ENCODE data around the gene ZNF548. TPM values are rescaled to one million over a fixed set of nuclear protein-coding genes. Genes with fewer than 3 reads are reported as not detected.

The ZNF548 gene
- total RNA-seq, 1 experiment from 2014 or later, result 18.0 TPM

DNA sequence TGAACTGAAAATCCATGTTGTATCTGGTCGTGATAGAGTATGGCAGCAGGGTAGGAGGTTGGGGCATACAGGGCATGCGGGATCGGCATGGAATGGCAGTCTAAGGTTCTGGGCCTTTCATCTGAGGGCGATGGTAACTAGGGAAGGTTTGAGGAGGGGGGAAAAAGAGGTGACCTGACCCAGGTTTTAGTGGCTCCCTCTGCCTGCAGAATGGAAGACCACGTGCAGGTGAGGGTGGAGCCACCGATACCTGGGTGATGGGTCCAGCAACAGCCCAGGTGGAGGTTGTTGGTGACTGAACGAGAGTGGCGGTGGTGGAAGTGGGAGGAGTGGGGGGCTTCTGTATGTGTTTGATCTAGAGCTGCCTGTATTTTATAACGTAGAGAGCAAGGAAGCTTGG lies 49.3 kb downstream of the ZNF548 start:
- intact Hi-C loops (cut with micrococcal nuclease; ENCODE audit: unreplicated experiment), result no loop called here
- Histone ChIP-seq H4K20me1 (ENCODE audit: insufficient read depth) (no peaks in the 10 kb centered on the region), H3K27ac (no peak overlapping the region), H3K9me3 (ENCODE audit: insufficient read depth, low read depth) (peaks cover 12% of the 10 kb centered on the region), H3K27me3 (ENCODE audit: insufficient read depth, low read depth) (no peaks in the 10 kb centered on the region), H3F3A (ENCODE audit: insufficient read depth, low read depth) (peaks cover 3% of the 10 kb centered on the region; the same call in 1 of the 2 replicates), H2AFZ (no peak overlapping the region), H3K4me2 (no peak overlapping the region), H3K4me1 (replicated peaks; ENCODE audit: insufficient read depth) (peaks cover 16% of the 10 kb centered on the region), H3K9me2 (ENCODE audit: insufficient read depth) (no peaks in the 10 kb centered on the region), H3K79me2 (ENCODE audit: low read depth) (peaks cover 62% of the 10 kb centered on the region), H3K36me3 (ENCODE audit: low read depth) (peaks cover 32% of the 10 kb centered on the region), H3K4me3 (no peak overlapping the region)
- POLR2A ChIA-PET (ENCODE audit: unreplicated experiment), result no interaction called here
- TF ChIP-seq, protein P1, sequence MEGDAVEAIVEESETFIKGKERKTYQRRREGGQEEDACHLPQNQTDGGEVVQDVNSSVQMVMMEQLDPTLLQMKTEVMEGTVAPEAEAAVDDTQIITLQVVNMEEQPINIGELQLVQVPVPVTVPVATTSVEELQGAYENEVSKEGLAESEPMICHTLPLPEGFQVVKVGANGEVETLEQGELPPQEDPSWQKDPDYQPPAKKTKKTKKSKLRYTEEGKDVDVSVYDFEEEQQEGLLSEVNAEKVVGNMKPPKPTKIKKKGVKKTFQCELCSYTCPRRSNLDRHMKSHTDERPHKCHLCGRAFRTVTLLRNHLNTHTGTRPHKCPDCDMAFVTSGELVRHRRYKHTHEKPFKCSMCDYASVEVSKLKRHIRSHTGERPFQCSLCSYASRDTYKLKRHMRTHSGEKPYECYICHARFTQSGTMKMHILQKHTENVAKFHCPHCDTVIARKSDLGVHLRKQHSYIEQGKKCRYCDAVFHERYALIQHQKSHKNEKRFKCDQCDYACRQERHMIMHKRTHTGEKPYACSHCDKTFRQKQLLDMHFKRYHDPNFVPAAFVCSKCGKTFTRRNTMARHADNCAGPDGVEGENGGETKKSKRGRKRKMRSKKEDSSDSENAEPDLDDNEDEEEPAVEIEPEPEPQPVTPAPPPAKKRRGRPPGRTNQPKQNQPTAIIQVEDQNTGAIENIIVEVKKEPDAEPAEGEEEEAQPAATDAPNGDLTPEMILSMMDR (conservative IDR thresholded peaks at IDR 0.05), result no peak
- TF ChIP-seq EZH2 (IDR thresholded peaks at IDR 0.05; ENCODE audit: low read depth), result no peak
- no peak for DNase-seq
- CTCF ChIA-PET, result no interaction called here
- BruUV-seq (replicated peaks), result no TSS peak

DNA sequence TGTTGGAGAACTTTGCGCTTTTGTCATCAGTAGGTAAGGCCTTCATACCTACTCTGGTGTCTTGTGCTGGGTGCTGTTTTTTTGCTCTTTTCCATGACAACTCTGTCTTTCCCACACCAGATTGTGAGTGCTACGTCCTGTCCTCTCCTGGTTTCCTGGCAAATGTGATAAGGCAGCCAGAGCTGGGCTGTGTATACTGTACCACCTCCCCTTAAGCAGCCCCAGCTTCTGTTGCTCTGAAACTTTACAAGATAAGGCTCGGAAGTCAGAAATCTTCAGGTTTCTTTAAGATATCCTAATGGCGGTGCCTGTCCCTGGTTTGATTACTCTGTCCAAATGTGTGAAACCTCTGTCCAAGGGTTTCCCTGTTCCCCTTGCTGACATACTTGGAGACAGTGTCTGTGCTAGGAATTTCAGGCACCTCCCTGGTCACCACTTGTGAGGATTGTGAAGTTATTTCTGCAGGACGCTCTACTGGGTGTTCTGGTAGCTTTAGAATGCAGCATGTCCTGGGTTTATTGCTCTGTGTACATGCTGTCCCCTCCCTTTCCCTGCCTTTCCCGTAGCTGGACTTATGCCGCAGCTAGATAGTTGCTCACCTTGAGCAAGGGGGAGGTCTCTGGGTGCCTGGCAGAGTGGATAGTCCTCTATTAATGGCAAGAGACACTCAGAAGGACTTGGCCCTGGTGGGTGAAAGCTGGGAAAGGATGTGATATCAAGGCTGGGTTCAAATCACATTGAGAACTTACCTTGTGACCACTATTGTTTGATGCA lies 52.5 kb downstream of the ZNF548 start:
- Histone ChIP-seq H3K9me2 (ENCODE audit: insufficient read depth) (no peaks in the 10 kb centered on the region), H3K79me2 (ENCODE audit: low read depth) (peaks cover 45% of the 10 kb centered on the region), H2AFZ (no peak overlapping the region), H3K27me3 (ENCODE audit: insufficient read depth, low read depth) (no peaks in the 10 kb centered on the region), H3K9me3 (ENCODE audit: insufficient read depth, low read depth) (peaks cover 29% of the 10 kb centered on the region), H3K27ac (no peak overlapping the region), H3K36me3 (ENCODE audit: low read depth) (peaks cover 46% of the 10 kb centered on the region), H3K4me3 (no peak overlapping the region), H4K20me1 (ENCODE audit: insufficient read depth) (no peaks in the 10 kb centered on the region), H3F3A (ENCODE audit: insufficient read depth, low read depth) (peaks cover 3% of the 10 kb centered on the region; the same call in 1 of the 2 replicates), H3K4me2 (no peak overlapping the region), H3K4me1 (replicated peaks; ENCODE audit: insufficient read depth) (no peaks in the 10 kb centered on the region)
- POLR2A ChIA-PET (ENCODE audit: unreplicated experiment), result no interaction called here
- BruUV-seq (replicated peaks), result no TSS peak
- DNase-seq, result no peak
- no peak for TF ChIP-seq EZH2 (IDR thresholded peaks at IDR 0.05; ENCODE audit: low read depth)
- TF ChIP-seq, protein P1 (conservative IDR thresholded peaks at IDR 0.05), result no peak
- intact Hi-C loops (cut with micrococcal nuclease; ENCODE audit: unreplicated experiment), result no loop called here
- CTCF ChIA-PET, result no interaction called here

DNA sequence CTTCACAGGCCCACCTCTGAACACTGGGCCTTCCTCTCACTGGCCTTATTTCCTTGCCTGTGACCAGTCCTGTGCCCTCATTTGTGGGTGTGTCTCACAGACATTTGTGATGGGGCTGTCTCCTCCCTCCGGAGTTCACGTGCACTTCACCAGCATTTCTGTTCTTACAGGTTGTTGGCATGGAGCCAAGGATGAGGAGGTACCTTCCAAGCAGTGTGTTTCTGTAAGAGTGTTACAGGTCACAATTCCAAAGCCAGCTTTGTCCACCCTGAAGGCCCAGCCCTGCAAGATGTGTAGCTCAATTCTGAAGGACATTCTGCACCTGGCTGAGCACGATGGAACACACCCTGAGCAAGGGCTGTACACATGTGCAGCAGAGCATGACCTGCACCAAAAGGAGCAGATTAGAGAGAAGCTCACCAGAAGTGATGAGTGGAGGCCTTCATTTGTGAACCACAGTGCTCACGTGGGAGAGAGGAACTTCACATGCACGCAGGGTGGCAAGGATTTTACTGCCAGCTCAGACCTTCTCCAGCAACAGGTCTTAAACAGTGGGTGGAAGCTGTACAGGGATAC lies 53.6 kb downstream of the ZNF548 start:
- no peaks in the 10 kb centered on the region for H3K4me1 ChIP-seq (replicated peaks; ENCODE audit: insufficient read depth)
- POLR2A ChIA-PET (ENCODE audit: unreplicated experiment), result no interaction called here
- no peak overlapping the region for H3K27ac ChIP-seq
- H3K9me3 ChIP-seq (ENCODE audit: insufficient read depth, low read depth), result peaks cover 29% of the 10 kb centered on the region
- CTCF ChIA-PET, result no interaction called here
- no peak overlapping the region for H2AFZ ChIP-seq
- no peaks in the 10 kb centered on the region for H3K27me3 ChIP-seq (ENCODE audit: insufficient read depth, low read depth)
- no peak for TF ChIP-seq EZH2 (IDR thresholded peaks at IDR 0.05; ENCODE audit: low read depth)
- TF ChIP-seq, protein P1 (conservative IDR thresholded peaks at IDR 0.05), result no peak
- peaks cover 41% of the 10 kb centered on the region for H3K36me3 ChIP-seq (ENCODE audit: low read depth)
- H3K79me2 ChIP-seq (ENCODE audit: low read depth), result peaks cover 34% of the 10 kb centered on the region
- H4K20me1 ChIP-seq (ENCODE audit: insufficient read depth), result no peaks in the 10 kb centered on the region
- H3K4me2 ChIP-seq, result no peak overlapping the region
- no peak overlapping the region for H3K4me3 ChIP-seq
- no peaks in the 10 kb centered on the region for H3K9me2 ChIP-seq (ENCODE audit: insufficient read depth)
- BruUV-seq (replicated peaks), result no TSS peak
- no peak for DNase-seq
- intact Hi-C loops (cut with micrococcal nuclease; ENCODE audit: unreplicated experiment), result no loop called here
- peaks cover 3% of the 10 kb centered on the region; the same call in 1 of the 2 replicates for H3F3A ChIP-seq (ENCODE audit: insufficient read depth, low read depth)

Data from PC-9 (cell line).